Islet of Langerhans (tissue), 1 donor: ENCODE results near the gene NT5DC4.
"Not testable (repeated sequence)": the region's sequence is repeated elsewhere in the genome, so short reads cannot be mapped to it uniquely, and the experiment has no call there.

Experiments
- FAIRE-seq: peaks from one replicate; lab custom pipeline; 2011; peaks lifted over from hg19 to GRCh38; lab: Jason Lieb, UNC

Gene NT5DC4

DNA sequence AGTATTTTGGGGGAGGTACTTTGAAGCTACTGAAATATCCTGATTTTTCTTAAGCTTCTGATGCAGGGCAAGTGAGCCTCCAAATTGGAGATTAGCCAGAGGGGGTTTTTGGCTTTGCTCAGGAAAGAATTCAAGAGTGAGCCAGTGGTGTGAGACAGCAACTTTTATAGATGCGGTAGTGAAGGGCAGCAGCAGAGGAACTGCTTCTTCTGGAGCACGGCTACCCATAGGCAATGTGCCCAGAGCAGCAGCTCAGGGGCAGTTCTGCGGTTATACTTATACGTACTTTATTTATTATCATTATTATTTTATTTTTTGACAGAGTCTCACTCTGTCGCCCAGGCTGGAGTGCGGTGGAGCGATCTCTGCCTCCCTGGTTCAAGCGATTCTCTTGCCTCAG is 19.8 kb upstream of the NT5DC4 start:
- no peak for FAIRE-seq

DNA sequence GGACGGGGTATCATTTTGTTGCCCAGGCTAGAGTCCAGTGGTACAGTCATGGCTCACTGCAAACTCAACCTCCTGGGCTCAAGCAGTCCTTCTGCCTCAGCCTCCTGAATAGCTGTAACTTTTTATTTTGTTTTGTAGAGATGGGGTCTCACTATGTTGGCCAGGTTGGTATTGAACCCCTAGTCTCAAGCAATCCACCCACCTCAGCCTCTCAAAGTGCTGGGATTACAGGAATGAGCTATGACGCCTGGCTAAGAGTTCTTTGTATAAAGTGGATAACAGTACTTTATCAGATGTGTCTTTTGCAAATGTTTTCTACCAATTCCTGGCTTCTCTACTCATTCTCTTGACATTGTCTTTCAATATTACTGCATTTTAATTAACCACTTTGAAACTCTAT is 17.1 kb upstream of the NT5DC4 start:
- FAIRE-seq, result no peak

DNA sequence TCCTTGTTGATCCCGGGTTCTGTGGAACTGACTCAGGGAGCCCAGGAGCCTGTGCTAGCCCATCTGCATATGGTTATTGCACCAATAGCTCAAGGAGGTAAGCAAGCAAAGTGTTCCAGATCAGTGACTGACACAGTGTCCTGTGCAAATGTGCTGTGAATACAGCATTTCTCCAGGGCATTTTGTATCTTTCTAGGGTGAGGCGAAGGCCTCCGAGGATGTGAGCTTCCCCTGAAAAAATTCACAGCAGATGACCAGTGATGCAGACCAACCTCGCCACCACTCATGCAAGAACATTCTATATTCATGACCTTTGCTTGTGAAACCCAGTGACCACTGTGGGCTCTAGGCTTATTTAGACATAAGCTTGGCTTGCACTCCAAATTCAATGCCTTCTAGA is 15.2 kb upstream of the NT5DC4 start:
- no peak for FAIRE-seq

DNA sequence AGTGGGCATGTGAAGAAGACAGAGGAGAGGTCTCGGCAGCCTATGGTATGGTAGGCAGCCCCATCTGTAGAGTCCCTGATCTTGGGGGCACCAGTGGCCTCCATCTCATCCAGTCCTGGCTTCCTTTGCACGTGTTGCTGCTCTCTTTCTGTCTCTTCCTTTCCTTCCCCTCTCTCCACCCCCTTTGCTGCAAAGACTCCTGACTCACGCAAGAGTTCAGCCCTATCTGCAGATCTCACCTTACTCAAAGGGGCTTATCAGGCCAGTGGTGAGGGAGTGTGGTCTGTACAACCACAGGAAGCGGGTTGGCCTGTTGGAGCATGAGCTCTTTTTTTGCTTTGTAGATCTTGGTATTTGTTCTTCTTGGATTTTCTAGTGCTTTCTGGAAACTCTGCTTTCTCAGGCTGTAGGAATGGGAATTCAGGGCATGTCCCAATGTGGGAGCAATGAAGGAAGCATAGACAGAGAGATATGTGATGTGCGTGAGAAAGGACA is 14.6 kb upstream of the NT5DC4 start:
- FAIRE-seq, result no peak

DNA sequence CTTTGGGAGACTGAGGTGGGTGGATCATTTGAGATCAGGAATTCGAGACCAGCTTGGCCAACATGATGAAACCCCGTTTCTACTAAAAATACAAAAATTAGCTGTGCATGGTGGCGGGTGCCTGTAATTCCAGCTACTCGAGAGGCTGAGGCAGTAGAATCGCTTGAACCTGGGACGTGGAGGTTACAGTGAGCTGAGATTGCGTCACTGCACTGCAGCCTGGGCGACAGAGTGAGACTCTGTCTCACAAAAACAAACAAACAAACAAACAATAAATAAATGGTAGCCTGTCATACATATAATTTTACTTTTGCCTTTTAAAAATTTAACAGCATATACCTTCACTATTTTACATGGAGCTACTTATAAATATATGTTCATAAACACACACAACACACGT is 13.9 kb upstream of the NT5DC4 start:
- FAIRE-seq, result not testable (repeated sequence)

DNA sequence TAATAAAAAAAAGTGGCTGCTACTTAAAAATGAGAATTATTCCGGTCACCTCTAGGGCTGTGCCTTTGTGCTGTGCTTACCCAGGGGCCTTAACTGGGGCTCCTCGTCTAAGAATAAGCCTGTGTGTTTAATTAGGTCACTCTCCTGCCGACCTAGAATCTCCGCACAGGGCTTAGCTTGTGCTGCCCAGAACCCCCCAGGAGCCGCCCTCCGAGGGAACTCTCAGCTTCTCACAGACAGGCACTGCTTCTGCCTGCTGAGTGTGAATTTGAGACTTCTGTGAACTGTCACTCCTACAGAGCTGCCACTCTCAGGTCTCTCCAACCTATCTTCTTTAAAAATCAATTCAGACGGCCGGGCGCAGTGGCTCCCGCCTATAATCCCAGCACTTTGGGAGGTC is 11.9 kb upstream of the NT5DC4 start:
- FAIRE-seq, result no peak

DNA sequence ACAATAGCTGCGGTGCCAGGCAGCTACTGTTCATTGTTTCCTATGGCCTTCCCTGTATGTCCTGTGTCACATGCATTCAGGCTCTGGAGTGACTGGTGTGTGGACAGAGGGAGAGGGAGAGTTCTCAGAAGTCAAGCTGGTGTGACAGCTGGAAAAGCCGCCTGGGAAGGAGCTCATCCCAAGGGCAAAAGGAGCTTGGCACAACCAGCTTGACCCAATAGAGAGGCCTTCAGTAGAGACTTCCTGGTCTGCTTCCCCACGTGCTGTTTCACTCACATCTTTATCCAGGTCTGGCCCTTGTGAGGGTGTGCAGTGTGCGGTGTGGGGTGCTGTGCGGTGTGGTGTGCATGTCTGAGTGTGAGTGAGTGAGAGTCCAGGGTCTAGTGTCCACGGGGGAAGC is 11.1 kb upstream of the NT5DC4 start:
- FAIRE-seq, result no peak

DNA sequence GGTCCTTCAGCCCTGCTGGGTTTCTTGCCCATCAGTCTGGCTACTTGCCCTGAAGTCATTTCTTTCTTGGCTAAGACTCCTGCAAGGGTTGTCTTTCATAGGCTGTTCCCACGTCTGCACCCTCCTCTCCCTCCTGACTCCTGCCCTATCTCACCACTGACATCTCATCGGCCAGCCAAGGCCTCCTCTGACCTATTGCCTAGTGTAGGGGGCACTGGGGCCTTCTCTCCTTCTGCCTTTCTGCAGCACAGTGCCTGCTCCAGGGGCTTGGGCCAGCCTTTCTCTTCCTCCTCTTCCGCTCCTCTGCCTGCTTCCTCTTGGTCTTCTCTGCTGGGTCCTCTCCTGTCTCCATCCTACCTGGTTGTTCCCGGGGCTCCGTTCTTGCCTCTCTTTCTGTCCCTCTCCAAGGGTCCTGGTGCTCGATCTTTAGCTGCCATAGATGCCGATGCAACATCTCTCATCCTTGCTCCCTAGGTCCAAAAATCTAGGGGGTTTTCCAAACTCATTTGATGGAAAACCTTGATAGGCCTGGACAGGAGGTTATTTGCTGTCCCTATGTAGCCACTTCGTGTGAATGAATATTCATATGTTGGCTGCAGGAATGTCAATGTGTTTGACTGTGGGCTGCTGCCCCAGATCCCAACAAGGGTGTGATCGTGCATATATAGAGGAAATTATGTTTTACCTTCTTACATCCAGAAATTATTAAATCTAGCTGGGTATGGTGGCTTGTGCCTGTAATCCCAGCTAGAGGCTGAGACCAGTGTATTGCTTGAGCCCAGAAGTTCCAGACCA is 9.7 kb upstream of the NT5DC4 start:
- no peak for FAIRE-seq

DNA sequence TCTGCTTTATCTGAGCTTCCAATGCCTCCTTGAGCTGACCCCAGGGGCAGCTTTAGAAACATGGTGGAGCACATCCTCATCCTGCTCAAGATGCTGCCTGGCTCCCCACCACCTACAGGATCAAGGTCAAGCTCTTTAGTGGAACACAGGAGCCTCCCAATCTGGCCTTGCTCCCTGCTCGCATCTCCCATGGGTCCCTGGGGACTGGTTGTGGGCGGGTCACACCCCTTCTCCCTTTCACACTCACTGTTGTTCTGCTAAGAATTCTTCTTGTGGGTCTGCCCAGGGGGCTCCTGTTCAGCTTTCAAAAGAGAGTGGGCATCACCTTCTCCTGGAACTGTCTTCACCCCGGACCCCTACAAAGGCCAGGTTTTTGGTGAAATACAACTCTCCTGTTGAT is 8.4 kb upstream of the NT5DC4 start:
- FAIRE-seq, result no peak

DNA sequence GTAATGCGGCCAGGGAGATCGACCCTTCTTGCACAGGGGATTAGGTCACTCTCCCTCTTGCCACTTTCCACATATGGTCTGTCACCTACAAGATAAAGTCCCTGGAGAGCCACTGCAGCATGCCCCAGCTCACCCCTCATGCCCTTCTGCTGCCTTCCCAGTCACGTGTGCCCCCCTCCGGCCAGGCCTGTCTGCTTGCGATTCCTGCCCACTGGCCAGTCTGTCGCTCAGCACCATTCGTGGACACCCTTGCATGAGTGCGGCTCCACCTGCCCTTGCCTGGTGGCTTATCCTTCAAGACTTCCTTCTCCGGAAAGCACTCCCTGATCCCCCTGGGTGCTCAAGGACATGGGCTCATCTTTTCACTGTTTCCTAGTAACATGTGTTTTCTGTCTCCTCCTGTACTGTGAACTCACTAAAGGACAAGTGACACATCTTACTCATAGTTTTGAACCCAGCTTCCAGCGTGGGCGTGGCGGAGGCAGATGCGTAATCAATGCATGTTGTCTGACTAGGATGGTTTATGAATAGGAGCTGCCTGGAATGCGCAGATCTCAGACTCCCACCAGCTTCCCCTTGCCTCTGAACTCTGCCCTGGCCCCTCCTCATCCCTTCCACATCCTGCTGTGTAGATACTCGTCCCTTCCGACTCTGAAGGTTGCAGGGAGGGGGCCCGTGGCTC is 7.8 kb upstream of the NT5DC4 start:
- no peak for FAIRE-seq

DNA sequence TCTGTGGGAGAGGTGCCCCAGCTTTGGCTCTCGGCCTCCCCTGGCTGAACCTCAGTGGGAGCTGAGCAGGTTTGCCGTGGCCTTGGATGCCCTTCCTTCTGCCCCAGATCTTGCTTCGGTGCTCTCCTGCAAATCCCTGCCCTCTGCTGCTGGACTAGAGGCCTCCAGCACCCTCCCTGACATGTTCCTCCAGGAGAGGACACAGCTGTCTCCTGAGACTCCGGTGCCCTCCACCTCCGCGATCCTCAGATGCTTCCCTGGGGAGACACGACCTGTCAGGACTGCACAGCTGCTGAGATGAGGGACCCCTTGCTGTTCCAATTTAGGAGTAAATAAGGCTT is 7.3 kb upstream of the NT5DC4 start:
- no peak for FAIRE-seq

DNA sequence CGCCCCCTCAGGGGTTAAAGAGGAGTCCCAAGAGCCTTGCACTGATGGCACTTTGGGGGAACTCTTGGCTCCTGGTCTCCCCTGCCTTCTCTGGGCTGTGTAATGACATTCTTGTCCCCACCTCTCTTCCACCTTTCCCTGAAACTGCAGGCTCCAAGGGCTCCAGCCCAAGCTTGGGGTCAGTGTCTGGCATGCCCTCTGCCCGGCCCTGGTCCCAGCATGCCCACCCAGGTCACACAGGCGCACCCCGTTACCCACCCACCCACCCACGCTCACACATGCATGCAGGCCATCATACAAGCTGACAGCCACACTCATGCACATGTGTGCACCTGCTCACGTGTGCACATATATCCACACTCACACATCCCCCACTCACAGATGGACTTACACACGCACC is 6.9 kb upstream of the NT5DC4 start:
- FAIRE-seq, result no peak

DNA sequence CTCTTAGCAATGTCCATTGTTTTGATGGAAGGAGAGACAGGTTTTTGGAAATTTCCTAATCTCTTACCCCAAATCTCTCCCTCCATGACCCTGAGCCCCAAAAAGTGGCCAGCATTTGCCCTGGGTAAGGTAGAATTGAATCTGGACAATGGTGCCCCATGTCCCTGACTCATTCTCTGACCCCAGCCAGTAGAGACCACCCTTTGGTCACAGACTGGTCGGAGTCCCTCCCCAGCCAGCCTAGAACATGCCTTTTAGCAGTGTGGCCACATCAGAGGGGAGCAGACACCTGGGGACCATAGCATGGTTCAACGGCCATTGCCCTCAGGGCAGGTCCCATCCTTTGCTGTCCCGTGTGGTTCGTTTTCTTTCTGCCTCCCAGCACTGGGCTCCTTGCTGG is 6.5 kb upstream of the NT5DC4 start:
- FAIRE-seq, result no peak

DNA sequence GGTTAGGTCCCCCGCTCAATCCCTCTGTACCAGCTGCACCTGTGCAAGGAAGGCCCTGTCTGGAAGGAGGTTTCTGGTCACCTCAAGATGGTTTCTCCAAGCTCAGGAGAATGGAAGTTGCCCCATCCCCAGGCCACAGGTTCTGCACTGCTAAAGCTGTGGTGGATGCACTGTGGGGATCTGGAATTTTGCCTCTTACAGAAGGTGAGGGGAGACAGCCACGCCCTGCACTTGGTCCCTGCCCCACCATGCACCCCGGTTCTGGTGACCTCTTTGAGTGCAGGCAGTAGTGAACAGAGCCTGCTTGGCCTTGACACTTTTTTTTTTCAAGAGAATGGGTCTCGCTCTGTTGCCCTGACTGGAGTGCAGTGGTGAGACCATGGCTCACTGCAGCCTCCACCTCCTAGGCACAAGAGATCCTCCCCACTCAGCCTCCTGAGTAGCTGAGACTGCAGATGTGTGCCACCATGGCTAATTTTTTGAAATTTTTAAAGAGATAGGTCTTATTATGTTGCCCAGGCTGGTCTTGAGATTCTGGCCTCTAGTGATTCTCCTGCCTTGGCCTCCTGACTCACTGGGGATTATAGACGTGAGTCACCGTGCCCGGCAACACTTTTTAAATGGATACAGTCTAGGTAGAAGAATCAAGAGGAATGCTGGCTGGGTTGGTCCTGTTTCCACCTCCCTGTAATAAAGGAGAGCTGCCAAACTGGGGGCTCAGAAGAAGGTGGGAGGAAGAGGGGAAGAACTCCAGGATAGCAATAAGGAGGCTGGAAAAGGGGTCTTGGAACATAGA is 5.8 kb upstream of the NT5DC4 start:
- no peak for FAIRE-seq

DNA sequence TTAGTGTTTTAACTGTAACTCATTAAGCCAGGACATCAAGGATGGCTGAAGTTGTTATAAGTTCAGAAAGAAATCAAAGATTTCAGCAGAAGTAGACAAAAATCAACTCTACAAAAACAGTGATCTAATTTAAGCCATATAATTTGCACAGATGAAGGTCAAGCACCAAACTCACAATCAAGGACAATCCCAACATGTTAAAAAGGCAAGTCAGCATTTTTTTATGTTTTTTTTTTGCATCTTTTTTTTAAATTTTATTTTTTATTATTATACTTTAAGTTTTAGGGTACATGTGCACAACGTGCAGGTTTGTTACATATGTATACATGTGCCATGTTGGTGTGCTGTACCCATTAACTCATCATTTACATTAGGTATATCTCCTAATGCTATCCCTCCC is 4.7 kb upstream of the NT5DC4 start:
- not testable (repeated sequence) for FAIRE-seq

DNA sequence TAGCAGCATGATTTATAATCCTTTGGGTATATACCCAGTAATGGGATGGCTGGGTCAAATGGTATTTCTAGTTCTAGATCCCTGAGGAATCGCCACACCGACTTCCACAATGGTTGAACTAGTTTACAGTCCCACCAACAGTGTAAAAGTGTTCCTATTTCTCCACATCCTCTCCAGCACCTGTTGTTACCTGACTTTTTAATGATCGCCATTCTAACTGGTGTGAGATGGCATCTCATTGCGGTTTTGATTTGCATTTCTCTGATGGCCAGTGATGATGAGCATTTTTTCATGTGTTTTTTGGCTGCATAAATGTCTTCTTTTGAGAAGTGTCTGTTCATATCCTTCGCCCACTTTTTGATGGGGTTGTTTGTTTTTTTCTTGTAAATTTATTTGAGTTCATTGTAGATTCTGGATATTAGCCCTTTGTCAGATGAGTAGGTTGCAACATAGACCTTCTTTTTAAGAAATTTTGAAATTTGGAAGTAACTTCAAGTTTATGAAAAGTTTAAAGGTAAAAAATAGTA is 3.9 kb upstream of the NT5DC4 start:
- FAIRE-seq, result not testable (repeated sequence)

DNA sequence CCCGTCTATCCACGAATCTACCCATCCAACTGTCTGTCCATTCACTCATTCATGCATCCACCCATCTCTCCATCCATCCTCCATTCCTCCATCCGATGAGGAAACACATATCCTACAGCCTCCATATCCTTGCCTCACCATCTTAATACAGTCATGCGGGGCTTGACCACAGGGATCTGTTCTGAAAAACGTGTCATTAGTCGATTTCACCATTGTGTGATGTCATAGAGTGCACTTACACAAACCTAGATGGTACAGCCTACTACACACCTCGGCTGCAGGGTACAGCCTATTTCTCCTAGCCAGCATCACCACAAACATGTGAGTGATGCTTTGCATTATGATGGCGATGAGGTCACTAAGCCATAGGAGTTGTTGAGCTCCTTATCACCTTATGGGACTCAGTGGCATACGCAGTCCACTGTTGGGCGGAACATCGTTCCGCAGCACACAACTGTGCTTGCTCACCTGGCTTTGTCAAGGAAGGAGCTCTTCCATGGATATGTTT is 1.9 kb upstream of the NT5DC4 start:
- FAIRE-seq, result no peak

DNA sequence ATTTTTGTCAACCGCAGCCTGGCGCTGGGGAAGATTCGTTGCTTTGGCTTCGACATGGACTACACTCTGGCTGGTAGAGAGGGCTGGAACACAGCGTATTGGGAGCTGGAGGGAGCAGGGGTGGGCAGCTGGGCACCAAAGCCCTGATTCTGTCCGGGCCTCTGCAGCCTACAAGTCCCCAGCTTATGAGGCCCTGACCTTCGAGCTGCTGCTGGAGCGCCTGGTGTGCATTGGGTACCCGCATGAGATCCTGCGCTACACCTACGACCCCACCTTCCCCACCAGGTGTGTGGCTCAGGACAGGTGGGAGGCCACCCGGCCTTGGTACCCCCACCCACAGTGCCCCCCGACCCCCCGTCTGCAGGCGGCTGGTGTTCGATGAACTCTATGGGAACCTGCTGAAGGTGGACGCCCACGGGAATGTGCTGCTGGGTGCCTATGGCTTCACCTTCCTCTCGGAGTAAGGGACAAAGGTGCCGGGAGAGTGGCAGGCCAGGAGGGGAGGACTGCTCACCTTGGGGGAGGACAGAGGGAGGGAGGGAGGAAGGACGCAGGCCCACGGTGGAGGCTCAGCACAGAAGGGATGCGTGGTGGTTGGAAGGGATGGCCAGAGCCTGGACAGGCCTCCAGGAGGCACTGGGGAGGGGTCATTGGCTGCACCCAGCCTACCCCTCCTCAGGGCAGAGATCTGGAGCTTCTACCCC is 1.2 kb downstream of the NT5DC4 start:
- no peak for FAIRE-seq

DNA sequence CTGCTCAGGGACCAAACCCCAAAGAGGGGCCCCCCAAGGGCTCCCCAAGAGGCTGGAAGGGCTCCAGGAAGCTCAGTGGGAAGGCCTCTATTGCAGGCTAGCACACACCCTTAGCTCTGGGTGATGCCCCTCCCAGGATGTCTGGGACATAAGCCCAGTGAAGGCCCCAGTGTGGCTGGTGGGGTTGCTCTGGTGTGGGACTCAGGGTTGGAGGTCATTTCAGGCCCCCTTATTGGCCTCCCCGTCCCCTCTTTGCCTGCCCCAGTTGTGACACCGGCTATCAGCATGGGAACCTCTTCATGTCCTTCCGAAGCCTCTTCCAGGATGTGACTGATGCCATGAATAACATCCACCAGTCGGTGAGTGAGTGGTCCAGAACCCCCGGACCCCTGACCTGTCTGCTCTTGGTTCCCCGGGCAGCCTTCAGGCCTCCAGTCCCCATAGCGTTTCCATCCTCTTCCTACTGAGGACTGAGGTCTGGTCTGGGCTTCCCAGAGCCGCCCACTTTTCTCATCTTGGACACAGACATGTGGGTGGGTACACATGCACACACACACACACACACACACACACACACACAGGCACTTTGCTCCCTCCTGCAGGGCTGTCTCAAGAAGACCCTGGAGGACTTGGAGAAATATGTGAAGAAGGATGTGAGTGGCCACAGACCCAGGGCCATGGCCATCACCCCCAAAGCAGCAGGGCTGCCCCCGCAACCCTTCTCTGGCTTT is 2.2 kb downstream of the NT5DC4 start:
- no peak for FAIRE-seq

DNA sequence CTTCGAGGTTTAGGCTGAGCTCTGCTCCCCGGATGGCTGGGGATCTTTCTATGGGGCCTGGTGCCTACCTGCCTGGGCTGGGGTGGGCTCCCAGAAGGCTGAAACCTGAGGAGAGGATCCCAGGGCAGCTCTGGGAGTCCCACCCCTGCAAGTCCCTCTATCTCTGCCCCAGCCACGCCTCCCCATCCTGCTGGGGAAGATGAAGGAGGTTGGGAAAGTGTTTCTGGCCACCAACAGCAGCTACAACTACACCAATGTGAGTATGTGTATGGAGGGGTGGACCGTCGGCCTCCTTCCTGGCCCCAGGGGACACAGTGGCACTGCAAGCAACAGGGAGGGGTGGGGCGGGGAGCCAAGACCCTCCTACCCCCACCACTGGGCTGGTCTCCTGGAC is 2.7 kb downstream of the NT5DC4 start:
- FAIRE-seq, result no peak

DNA sequence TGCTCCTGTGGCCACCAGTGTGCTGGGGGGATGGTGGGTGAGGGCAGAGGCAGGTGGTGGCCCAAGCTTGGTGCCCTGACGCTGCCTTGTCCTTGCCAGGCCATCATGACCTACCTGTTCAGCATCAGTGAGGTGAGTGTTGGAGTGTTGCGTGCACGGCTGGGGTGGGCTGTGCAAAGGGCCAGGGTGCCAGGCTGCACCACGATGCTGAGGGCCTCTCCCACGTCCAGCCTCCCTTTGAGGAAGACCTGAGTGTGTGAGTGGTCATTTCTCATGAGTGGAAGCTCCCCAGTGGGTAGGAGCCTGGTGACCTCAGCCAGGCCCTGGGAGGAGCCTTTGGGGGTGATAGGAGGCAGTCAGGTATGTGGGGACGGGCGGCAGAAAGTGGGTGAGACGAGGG is 3.2 kb downstream of the NT5DC4 start:
- no peak for FAIRE-seq
